Measurements from ENCODE around the gene ARHGEF7. TPM values are rescaled to one million over a fixed set of nuclear protein-coding genes. Genes with fewer than 3 reads are reported as not detected.
A peak's percentile ranks its signal among the peaks of the same experiment; 100 is the strongest.
"Not testable (repeated sequence)": the region's sequence is repeated elsewhere in the genome, so short reads cannot be mapped to it uniquely, and the experiment has no call there.

Gene ARHGEF7
- total and polyA plus RNA-seq, 2 experiments from 2014 or later = 23.6 to 58.9 TPM

DNA sequence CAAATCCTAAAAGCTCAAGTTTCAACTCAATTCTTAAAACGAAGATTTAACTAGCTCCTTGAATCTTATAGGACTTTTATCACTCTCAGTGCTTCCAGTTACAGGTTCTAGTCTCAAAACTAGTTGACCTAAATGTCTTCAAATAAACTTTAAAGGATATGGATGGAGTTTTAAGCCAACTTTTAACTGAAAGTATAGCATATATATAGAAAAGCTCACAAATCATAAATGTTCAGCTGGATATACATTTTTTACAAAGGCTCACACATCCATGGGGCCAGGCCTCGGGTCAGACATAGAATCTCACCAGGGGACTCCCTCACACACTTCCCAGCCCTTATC lies 47.1 kb upstream of the ARHGEF7 start:
- Histone ChIP-seq H2AFZ (no peak overlapping the region), H3F3A (replicated peaks; ENCODE audit: low read depth) (0 out of 2 replicates have a peak, but pooled peaks cover 3% of the 10 kb centered on the region), H3K4me3 (peak overlapping the region; percentile 65), H4K20me1 (replicated peaks; ENCODE audit: insufficient read depth) (no peaks in the 10 kb centered on the region), H3K4me2 (peak overlapping the region; percentile 90), H3K4me1 (ENCODE audit: insufficient read depth) (peaks cover 33% of the 10 kb centered on the region), H3K79me2 (replicated peaks; ENCODE audit: insufficient read depth) (no peaks in the 10 kb centered on the region), H3K27ac (ENCODE audit: low read depth) (no peak overlapping the region), H3K27me3 (ENCODE audit: insufficient read depth) (peaks cover 37% of the 10 kb centered on the region), H3K9me2 (ENCODE audit: insufficient read depth) (peaks cover 12% of the 10 kb centered on the region), H3K36me3 (ENCODE audit: insufficient read depth) (no peaks in the 10 kb centered on the region)
- Mint-ChIP-seq H3K4me3 (peak overlapping the region; percentile 77), H3K4me1 (peaks cover 36% of the 10 kb centered on the region), H3K36me3 (ENCODE audit: low read depth) (peaks cover 14% of the 10 kb centered on the region), H3K27ac (no peak overlapping the region), H3K27me3 (ENCODE audit: insufficient read depth, low read depth, poor library complexity) (peaks cover 28% of the 10 kb centered on the region), H3K9me3 (peaks cover 24% of the 10 kb centered on the region)
- TF ChIP-seq, protein P1, sequence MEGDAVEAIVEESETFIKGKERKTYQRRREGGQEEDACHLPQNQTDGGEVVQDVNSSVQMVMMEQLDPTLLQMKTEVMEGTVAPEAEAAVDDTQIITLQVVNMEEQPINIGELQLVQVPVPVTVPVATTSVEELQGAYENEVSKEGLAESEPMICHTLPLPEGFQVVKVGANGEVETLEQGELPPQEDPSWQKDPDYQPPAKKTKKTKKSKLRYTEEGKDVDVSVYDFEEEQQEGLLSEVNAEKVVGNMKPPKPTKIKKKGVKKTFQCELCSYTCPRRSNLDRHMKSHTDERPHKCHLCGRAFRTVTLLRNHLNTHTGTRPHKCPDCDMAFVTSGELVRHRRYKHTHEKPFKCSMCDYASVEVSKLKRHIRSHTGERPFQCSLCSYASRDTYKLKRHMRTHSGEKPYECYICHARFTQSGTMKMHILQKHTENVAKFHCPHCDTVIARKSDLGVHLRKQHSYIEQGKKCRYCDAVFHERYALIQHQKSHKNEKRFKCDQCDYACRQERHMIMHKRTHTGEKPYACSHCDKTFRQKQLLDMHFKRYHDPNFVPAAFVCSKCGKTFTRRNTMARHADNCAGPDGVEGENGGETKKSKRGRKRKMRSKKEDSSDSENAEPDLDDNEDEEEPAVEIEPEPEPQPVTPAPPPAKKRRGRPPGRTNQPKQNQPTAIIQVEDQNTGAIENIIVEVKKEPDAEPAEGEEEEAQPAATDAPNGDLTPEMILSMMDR (conservative IDR thresholded peaks at IDR 0.05; ENCODE audit: low read depth in 2 of 2) = peak in 1 of 2 experiments; percentile 35; a peak in 1 of 4 replicates
- no peak for TF ChIP-seq STAT1 (IDR thresholded peaks at IDR 0.05; ENCODE audit: unreplicated experiment)
- ATAC-seq = no peak
- no peak for DNase-seq (ENCODE audit: low spot score)

DNA sequence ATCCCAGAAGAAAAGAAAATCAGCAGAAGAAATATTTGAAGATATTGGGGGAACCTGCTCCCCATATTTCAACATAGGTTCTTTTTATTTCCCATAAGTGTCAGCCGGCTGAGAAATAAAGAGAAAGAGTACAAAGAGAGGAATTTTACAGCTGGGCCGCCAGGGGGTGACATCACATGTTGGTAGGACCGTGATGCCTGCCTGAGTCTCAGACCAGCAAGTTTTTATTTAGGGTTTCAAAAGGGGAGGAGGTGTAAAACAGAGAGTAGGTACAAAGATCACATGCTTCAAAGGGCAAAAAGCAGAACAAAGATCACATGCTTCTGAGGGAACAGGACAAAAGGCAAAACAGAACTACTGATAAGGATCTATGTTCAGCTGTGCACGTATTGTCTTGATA lies 44.0 kb upstream of the ARHGEF7 start:
- not testable (repeated sequence) for ATAC-seq; H3K4me3 ChIP-seq; H2AFZ ChIP-seq; H3K27ac ChIP-seq (ENCODE audit: low read depth); H3F3A ChIP-seq (replicated peaks; ENCODE audit: low read depth); H3K4me1 Mint-ChIP-seq; H3K9me2 ChIP-seq (ENCODE audit: insufficient read depth); H4K20me1 ChIP-seq (replicated peaks; ENCODE audit: insufficient read depth); H3K4me2 ChIP-seq; DNase-seq (ENCODE audit: low spot score); H3K27ac Mint-ChIP-seq; H3K79me2 ChIP-seq (replicated peaks; ENCODE audit: insufficient read depth); H3K4me1 ChIP-seq (ENCODE audit: insufficient read depth); H3K4me3 Mint-ChIP-seq; H3K36me3 ChIP-seq (ENCODE audit: insufficient read depth)
- TF ChIP-seq, protein P1 (conservative IDR thresholded peaks at IDR 0.05; ENCODE audit: low read depth in 2 of 2) = peak; percentile 25 to 27
- Mint-ChIP-seq H3K9me3 (peaks cover 45% of the 10 kb centered on the region), H3K36me3 (ENCODE audit: low read depth) (peaks cover 17% of the 10 kb centered on the region), H3K27me3 (ENCODE audit: insufficient read depth, low read depth, poor library complexity) (peaks cover 20% of the 10 kb centered on the region)
- H3K27me3 ChIP-seq (ENCODE audit: insufficient read depth) = peaks cover 19% of the 10 kb centered on the region

DNA sequence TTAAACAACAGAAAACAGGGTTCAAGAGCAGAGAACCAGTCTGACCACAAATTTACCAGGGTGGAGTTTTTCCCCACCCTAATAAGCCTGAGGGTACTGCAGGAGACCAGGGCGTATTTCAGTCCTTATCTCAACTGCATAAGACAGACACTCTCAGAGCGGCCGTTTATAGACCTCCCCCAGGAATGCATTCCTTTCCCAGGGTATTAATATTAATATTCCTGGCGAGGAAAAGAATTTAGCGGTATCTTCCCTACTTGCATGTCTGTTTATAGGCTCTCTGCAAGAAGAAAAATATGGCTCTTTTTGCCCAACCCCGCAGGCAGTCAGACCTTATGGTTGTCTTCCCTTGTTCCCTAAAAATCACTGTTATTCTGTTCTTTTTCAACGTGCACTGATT lies 43.6 kb upstream of the ARHGEF7 start:
- not testable (repeated sequence) for H3K4me3 Mint-ChIP-seq, ATAC-seq

More for the DNA sequence above, 43.6 kb upstream of the ARHGEF7 start:
- not testable (repeated sequence) for H3K79me2 ChIP-seq (replicated peaks; ENCODE audit: insufficient read depth); H3K9me2 ChIP-seq (ENCODE audit: insufficient read depth); H3K4me1 Mint-ChIP-seq; H3K4me2 ChIP-seq; H3K36me3 ChIP-seq (ENCODE audit: insufficient read depth); H3F3A ChIP-seq (replicated peaks; ENCODE audit: low read depth); H4K20me1 ChIP-seq (replicated peaks; ENCODE audit: insufficient read depth); H3K27ac ChIP-seq (ENCODE audit: low read depth); H3K4me3 ChIP-seq; H3K4me1 ChIP-seq (ENCODE audit: insufficient read depth); DNase-seq (ENCODE audit: low spot score); H3K27ac Mint-ChIP-seq; H2AFZ ChIP-seq
- H3K27me3 ChIP-seq (ENCODE audit: insufficient read depth) = peaks cover 15% of the 10 kb centered on the region
- Mint-ChIP-seq H3K27me3 (ENCODE audit: insufficient read depth, low read depth, poor library complexity) (peaks cover 16% of the 10 kb centered on the region), H3K9me3 (peaks cover 45% of the 10 kb centered on the region), H3K36me3 (ENCODE audit: low read depth) (peaks cover 17% of the 10 kb centered on the region)

All from GM23338 (cell line).